ENCODE results near the gene CBX4.

Gene CBX4

DNA sequence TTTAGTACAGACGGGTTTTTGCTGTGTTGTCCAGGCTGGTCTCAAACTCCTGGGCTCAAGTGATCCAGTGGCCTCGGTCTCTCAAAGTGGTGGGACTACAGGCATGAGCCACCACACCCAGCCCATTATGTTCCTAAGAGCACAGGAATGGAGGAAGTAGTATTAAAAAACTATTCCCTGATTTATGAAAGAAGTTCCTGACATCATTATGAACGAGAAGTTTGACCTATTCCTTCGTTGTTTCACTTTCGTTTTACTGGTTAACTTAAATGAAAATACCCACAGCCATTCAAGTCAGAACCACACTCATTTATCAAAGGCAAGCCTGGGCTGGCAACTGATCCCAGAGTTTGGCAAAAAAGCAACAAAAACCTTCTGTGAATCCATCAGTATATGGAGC lies 13.5 kb upstream of the CBX4 start:
- no peak overlapping the region for H3K4me3 ChIP-seq (replicated peaks; ENCODE audit: low read depth, low read length)
- no peak for DNase-seq (ENCODE audit: extremely low read depth, low read depth)
- TF ChIP-seq, protein P1, sequence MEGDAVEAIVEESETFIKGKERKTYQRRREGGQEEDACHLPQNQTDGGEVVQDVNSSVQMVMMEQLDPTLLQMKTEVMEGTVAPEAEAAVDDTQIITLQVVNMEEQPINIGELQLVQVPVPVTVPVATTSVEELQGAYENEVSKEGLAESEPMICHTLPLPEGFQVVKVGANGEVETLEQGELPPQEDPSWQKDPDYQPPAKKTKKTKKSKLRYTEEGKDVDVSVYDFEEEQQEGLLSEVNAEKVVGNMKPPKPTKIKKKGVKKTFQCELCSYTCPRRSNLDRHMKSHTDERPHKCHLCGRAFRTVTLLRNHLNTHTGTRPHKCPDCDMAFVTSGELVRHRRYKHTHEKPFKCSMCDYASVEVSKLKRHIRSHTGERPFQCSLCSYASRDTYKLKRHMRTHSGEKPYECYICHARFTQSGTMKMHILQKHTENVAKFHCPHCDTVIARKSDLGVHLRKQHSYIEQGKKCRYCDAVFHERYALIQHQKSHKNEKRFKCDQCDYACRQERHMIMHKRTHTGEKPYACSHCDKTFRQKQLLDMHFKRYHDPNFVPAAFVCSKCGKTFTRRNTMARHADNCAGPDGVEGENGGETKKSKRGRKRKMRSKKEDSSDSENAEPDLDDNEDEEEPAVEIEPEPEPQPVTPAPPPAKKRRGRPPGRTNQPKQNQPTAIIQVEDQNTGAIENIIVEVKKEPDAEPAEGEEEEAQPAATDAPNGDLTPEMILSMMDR (IDR thresholded peaks at IDR 0.05; ENCODE audit: low read depth, low read length, missing control alignments): no peak

DNA sequence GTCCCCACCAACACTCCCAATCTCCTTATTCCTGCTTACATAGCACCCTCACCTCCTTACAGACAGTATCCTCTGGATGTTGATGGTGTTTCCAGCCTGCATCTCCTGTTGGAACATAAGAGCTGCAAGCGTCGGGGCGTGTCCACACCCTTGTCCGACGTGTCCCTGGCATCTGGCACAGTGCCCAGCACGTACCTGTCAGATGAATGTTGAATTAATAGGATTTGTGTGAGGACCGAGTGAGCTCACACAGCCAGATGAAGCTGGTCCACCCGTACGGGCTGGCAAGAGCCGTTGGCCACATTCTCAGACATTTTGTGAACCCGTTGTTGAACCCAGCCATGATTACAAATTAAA lies 12.2 kb upstream of the CBX4 start:
- TF ChIP-seq, protein P1 (IDR thresholded peaks at IDR 0.05; ENCODE audit: low read depth, low read length, missing control alignments): no peak
- no peak overlapping the region for H3K4me3 ChIP-seq (replicated peaks; ENCODE audit: low read depth, low read length)
- no peak for DNase-seq (ENCODE audit: extremely low read depth, low read depth)

DNA sequence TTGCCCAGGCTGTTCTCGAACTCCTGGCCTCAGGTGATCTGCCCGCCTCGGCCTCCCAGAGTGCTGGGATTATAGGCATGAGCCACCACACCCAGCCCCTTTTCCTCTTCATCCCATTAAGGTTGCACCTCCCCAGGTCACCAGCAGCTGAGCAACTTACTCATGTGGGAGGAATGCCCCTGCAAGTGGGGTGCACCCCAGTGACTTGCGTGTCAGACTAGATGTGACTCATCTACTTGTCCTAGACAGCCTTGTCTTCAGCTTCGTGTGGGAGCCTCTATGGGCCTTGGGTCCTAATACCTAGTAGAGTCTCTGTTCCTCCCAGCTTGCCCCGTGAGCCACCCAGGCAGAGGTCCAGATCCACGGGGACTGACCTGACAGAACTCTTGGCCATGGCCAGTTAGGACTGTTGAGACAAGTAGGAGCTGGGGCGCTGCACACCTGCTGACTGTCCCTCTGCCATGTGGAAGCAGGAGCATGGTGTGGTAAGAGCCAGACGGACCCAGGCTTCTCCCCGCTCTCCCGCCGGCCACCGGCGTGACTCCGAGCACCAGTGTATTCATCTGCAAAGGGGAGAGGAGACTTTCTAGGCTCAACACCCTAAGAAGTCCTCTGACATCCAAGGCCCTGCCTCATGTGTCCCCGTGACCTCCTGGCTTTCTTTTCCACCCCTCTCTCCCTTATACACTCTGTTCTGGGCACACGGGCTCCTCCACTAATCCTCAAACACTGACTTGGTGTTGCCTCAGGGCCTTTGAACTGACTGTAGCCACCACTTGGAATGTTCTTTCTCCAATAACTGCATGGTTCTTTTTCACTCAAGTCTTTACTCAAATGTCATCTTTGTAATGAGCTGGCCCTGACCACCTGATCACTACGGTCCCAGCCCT lies 11.6 kb upstream of the CBX4 start:
- TF ChIP-seq, protein P1 (IDR thresholded peaks at IDR 0.05; ENCODE audit: low read depth, low read length, missing control alignments): no peak
- DNase-seq (ENCODE audit: extremely low read depth, low read depth): no peak
- H3K4me3 ChIP-seq (replicated peaks; ENCODE audit: low read depth, low read length): no peak overlapping the region

DNA sequence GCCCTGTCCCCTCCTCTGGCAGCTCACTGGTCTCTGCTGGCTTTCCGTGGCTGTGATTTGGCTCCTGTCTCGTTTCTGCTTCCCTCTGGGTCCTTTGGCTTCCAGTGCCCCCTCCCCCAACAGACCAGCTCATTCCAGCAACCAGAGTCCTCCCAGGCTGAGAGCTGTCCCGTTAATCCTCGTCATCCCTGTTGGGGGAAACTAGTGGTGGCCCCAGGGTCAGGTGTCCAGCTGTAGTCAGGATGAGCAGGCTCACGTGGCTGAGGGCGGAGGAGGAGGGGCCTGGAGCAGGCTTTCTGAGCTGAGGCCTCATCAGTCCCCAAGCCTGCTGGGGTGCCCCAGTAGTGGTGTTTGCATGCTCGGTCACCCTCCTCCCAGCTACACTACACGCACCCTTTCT lies 10.7 kb upstream of the CBX4 start:
- no peak for DNase-seq (ENCODE audit: extremely low read depth, low read depth)
- TF ChIP-seq, protein P1 (IDR thresholded peaks at IDR 0.05; ENCODE audit: low read depth, low read length, missing control alignments): no peak
- no peak overlapping the region for H3K4me3 ChIP-seq (replicated peaks; ENCODE audit: low read depth, low read length)

DNA sequence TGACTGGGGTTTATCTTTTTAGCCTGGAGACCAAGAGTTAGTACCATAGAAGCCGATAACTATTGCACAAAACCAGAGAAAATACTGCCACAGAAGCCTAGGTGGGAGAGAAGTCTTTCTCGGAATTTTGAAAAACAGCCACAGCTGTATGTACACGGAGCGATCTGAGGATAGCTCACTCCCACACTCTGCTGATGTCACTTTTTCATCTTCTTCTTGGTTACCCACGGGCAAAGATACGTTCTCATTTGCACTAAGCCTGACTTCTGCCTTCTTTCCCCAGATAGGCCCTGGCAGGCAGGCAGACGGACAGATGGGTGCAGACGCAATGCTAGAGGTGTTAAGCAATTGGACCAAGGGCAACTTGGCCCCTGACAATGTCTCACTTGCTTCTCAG lies 9.1 kb upstream of the CBX4 start:
- DNase-seq (ENCODE audit: extremely low read depth, low read depth): no peak
- no peak overlapping the region for H3K4me3 ChIP-seq (replicated peaks; ENCODE audit: low read depth, low read length)
- TF ChIP-seq, protein P1 (IDR thresholded peaks at IDR 0.05; ENCODE audit: low read depth, low read length, missing control alignments): no peak

DNA sequence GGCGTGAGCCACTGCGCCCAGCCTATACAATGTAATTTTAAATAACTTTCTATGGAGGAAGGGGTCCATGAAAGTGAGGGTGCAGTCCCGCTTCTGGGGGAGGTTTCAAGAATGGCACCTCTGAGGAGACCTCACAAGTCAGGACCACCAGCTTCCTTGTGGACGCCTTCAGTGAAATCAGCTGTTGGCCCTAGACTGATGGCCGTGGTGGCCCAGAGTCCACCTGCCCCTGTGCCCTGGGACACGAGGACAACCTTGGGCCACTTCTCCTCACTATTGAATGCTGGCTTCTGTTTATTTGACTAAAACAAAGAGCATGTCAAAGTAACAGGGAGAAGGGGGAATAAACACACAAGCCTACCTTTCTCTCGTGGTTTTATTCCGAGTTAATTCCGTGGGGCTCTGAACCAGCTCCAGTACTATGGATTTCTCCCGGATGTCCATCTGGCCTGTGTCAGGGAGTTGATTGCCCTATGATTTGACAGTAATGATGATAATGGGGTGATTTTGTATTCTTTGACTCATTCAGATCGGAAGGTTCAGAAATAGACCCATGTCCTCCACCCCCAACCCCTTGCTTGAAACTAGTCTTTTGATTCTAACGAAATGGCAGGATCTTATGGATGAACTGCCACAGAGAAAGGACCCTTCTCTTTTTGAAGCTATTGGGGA lies 8.6 kb upstream of the CBX4 start:
- TF ChIP-seq, protein P1 (IDR thresholded peaks at IDR 0.05; ENCODE audit: low read depth, low read length, missing control alignments): no peak
- DNase-seq (ENCODE audit: extremely low read depth, low read depth): no peak

More for the DNA sequence above, 8.6 kb upstream of the CBX4 start:
- H3K4me3 ChIP-seq (replicated peaks; ENCODE audit: low read depth, low read length): no peak overlapping the region

Measured in HFF-Myc (cell line).